ENCODE measurements around the gene GIT1.

GIT1 gene

GRCh38 chr17:29589524-29590410 is at the start of gene GIT1:
GIT1 (minus strand) TSS chr17:29589648; CDS start chr17:29589378, 270 bp downstream.
- no peak for DNase-seq (ENCODE audit: low read depth)

- no peak for DNase-seq (ENCODE audit: low read depth)
Observed at GRCh38 chr17:29633886-29634285, 44.4 kb upstream of the GIT1 start.

GRCh38 chr17:29630630-29631193 is 41.3 kb upstream of the GIT1 start:
- DNase-seq (ENCODE audit: low read depth): no peak

GRCh38 chr17:29629839-29630238 is 40.4 kb upstream of the GIT1 start:
- no peak for DNase-seq (ENCODE audit: low read depth)

GRCh38 chr17:29628644-29629043 is 39.2 kb upstream of the GIT1 start:
- DNase-seq (ENCODE audit: low read depth): no peak

- DNase-seq (ENCODE audit: low read depth): no peak
Observed at GRCh38 chr17:29627951-29628350, 38.5 kb upstream of the GIT1 start.

GRCh38 chr17:29625037-29625750 is 35.7 kb upstream of the GIT1 start:
- no peak for DNase-seq (ENCODE audit: low read depth)

GRCh38 chr17:29624586-29624985 is 35.1 kb upstream of the GIT1 start:
- DNase-seq (ENCODE audit: low read depth): no peak

GRCh38 chr17:29623283-29623647 is 33.8 kb upstream of the GIT1 start:
- DNase-seq (ENCODE audit: low read depth): no peak

- no peak for DNase-seq (ENCODE audit: low read depth)
Observed at GRCh38 chr17:29622337-29623282, 33.2 kb upstream of the GIT1 start, which contains the start of gene CORO6. CORO6 (minus strand) TSS chr17:29622912; CDS start chr17:29621421, 1,491 bp downstream.

GRCh38 chr17:29621751-29622194 is 32.3 kb upstream of the GIT1 start:
- no peak for DNase-seq (ENCODE audit: low read depth)

GRCh38 chr17:29620779-29621500 is 31.5 kb upstream of the GIT1 start:
- DNase-seq (ENCODE audit: low read depth): no peak

- DNase-seq (ENCODE audit: low read depth): no peak
Observed at GRCh38 chr17:29620271-29620670, 30.8 kb upstream of the GIT1 start.

GRCh38 chr17:29619251-29619650 is 29.8 kb upstream of the GIT1 start:
- DNase-seq (ENCODE audit: low read depth): no peak

- no peak for DNase-seq (ENCODE audit: low read depth)
Observed at GRCh38 chr17:29618272-29619065, 29.0 kb upstream of the GIT1 start.

GRCh38 chr17:29617481-29618271 is 28.2 kb upstream of the GIT1 start:
- no peak for DNase-seq (ENCODE audit: low read depth)

GRCh38 chr17:29617125-29617480 is 27.7 kb upstream of the GIT1 start:
- no peak for DNase-seq (ENCODE audit: low read depth)

GRCh38 chr17:29616300-29617048 is 27.0 kb upstream of the GIT1 start:
- no peak for DNase-seq (ENCODE audit: low read depth)

All from non-pigmented ciliary epithelial cell (primary cell).